GM13976 (cell line): ENCODE data around the gene PRELID3B.

ENCODE experiments used
- DNase-seq: peaks from one replicate; pipeline ENCODE4 v3.0.0; 2012; ENCODE audit warnings: low spot score
- in situ Hi-C: fragments of 300-500 bp; cut with MboI; formaldehyde crosslinking; loops from one replicate; pipeline ENCODE4 v1.12.0; 2022; ENCODE audit warnings: low sequenced_read_pairs, mixed read lengths, inconsistent platforms; ENCODE audit not compliant: unreplicated experiment
- TF ChIP-seq, protein P1 (sequence below): IDR thresholded peaks from 2 replicates; pipeline ENCODE4 v1.5.1; 2012; ENCODE audit warnings: borderline replicate concordance, mild to moderate bottlenecking; ENCODE audit not compliant: insufficient read depth; ENCODE audit errors: extremely low read depth, missing control alignments, control extremely low read depth

PRELID3B gene

DNA sequence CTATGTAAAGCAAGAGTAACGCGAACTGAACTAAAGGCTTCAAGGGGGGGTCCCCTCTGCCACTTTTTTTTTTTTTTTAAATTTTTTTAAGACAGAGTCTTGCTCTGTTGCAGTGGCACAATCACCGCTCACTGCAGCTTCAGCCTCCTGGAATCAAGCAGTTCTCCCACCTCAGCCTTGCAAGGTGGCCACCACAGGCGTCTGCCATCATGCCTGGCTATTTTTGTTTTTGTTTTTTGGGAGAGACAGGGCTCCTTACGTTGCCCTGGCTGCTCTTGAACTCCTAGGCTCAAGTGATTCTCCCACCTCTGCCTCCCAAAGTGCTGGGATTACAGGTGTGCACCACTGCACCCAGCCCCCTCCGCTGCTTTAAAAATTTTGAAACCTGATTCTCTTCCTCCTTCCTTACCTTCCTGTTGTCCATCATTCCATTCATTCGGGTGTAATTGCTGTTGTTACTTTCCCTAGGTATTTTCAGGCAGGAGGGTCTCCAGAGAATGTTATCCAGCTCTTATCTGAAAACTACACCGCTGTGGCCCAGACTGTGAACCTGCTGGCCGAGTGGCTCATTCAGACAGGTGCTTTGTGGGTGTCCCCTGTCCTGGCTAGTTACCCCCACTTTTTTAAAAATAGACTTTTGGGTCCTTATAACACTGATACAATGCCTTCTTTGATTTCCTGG, 56.2 kb downstream of the PRELID3B start:
- TF ChIP-seq, protein P1, sequence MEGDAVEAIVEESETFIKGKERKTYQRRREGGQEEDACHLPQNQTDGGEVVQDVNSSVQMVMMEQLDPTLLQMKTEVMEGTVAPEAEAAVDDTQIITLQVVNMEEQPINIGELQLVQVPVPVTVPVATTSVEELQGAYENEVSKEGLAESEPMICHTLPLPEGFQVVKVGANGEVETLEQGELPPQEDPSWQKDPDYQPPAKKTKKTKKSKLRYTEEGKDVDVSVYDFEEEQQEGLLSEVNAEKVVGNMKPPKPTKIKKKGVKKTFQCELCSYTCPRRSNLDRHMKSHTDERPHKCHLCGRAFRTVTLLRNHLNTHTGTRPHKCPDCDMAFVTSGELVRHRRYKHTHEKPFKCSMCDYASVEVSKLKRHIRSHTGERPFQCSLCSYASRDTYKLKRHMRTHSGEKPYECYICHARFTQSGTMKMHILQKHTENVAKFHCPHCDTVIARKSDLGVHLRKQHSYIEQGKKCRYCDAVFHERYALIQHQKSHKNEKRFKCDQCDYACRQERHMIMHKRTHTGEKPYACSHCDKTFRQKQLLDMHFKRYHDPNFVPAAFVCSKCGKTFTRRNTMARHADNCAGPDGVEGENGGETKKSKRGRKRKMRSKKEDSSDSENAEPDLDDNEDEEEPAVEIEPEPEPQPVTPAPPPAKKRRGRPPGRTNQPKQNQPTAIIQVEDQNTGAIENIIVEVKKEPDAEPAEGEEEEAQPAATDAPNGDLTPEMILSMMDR: no peak
- DNase-seq: no peak
- in situ Hi-C loops: no loop called here

DNA sequence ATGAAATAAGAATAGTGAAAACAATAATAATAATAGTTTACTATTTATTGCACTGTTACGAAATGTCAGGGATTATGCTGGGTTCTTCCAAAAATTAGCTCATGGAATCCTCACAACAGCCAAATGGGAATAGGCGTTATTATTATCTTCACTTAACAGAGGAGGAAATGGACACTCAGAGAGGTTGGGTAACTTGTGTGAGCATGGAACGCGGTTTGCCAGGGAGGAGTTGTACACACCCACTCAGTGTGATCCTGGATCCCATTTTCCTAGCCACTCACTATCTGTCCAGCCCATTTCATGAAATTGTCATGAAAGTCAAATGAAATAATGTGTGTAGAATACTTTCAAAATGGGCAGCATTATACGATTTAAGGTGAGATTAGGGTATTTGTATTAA, 56.9 kb downstream of the PRELID3B start:
- in situ Hi-C loops: no loop called here
- TF ChIP-seq, protein P1: no peak
- DNase-seq: no peak

DNA sequence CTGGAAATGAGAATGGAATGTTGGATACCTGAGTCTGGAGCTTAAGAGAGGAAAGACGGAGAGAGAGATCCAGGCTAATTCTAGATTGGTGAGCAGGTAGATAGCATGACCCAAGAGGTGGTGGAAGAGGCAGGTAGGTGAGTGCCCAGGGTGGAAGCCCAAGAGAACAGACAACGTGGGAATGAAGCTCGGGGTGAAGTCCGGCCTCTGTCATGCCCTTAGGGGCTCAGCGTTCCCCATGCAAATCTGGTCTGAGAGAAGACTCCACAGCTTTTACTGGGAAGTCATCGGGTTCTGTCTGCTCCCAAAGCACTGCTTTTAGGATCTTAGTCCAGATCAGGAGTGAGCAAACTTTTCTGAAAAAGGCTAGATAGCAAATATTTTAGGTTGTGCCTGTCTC, 57.9 kb downstream of the PRELID3B start:
- in situ Hi-C loops: no loop called here
- TF ChIP-seq, protein P1: no peak
- no peak for DNase-seq
